ENCODE data around the gene TNFRSF11A.

The TNFRSF11A gene

GRCh38 chr18:62325806-62326645, 916 bp downstream of the TNFRSF11A start:
- no peak for DNase-seq

DNA sequence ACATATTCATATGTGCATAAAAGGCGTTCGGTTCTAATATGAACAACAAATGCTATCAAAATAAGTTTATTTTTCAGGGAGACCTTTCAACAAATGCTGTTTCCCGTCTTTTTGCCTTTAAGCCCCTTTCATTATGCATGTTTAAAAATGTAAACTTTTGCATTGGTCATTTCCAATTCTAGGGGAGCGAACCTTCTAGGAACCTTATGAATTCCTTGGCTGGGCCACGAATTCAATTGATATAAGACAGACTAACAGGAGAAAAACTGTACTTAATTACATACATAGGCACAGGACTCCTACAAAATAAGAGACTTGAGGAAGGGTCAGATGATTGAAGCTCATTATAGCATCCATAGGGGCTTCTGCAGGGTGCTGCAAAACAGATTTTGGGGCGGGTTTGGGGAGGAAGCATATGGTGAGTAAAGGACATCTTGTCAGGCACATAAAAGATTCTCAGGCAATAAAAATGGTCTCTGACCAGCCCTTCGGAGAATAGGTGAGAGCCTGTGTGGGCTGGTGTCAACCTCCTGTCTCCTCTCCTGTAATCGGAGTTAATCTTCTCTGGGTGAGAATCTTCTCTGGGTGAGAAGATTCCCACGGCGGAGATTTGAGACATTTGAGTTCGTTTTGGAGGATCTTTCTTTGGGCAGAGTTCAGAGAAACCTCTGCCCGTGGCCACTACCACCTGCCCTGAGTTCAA, 1.7 kb downstream of the TNFRSF11A start:
- DNase-seq = no peak

GRCh38 chr18:62327977-62328376, 2.9 kb downstream of the TNFRSF11A start:
- DNase-seq = no peak

- no peak for DNase-seq
These were observed 3.7 kb downstream of the TNFRSF11A start for GRCh38 chr18:62328586-62329525.

DNA sequence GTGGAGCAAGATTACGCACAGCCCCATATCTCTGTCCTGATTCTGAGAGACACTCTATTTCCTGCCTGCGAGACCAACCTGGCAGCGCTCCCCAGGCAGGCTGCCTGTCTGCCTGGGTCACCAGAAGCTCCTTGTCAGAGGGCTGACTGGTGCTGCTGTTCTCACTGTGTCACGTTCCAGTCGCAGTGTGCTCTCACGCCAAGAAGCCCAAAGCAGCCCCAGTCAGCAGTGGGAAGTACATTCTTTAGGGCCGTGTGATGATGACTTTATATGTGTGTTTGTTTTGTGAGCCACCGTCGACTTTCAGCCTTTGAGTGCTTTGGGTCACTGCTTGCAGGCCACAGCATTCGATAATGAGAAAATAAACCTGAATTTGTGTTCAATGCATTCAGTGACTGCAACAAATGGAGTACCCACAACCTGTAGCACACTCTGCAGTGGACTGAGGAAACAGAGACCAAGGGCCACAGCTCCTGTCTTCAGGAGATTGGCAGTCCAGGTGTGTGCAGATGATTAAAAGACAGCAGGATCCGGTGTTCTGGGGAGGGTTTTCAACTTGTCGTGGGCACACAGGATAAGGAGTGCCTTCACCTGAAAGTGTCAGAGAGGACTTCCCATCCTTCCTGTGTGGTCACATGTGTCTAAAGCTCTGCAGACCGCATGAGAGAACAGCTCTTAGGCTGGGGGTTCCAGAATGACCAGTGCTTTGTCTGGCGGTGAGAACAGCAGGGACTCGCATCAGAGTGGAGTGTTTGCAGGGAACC, 4.8 kb downstream of the TNFRSF11A start:
- no peak for DNase-seq

DNA sequence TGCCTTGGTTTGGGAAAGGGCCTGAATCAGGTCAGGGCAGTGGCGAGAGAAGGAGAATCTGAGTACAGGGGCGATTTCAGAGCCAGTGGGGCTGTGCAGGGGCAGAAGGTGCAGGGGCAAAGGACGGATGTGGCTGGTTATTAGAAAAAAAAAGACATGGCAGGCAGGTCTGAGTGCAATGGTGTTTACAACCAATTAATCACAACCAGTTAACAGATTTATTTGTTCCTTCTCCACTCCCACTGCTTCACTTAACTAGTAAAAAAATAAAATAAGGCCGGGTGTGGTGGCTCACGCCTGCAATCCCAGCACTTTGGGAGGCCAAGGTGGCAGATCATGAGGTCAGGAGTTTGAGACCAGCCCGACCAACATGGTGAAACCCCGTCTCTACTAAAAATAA, 5.5 kb downstream of the TNFRSF11A start:
- no peak for DNase-seq

DNA sequence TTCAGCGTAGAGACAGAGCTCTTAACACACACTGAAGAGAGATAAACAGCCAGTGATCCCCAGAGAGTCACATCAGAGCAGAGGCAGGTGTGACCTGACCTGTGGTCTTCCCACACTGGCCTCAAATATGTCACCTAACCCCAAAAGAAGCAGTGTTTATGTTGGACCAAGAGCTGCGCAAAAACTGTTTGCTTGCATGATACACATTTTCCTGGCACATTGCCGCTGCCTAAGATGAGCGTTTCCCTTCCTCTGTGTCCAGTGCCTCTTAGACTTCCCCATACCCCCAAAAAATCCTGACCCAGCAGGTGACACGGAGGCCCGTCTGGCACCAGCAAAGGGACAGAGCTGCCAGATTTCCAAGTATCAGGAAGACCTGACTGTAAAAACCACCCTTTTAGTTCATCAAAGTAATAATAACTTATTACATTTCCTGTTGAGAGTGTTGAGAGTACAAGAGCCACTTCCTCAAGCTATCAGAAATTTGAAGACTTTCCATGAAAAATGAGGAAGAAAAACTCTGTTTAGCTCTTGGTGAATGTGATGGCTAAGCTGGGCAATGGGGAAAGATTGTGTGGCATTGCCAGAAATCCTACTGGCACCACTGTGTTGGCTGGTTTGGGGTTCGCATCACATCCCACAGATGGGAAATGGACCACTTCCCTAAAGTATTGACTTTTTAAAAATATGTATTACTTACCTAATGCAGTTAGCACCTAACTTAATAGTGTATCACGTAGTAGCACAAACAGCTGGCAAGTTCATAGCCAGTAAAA, 6.7 kb downstream of the TNFRSF11A start:
- no peak for DNase-seq

- no peak for DNase-seq
These were observed 7.3 kb downstream of the TNFRSF11A start for GRCh38 chr18:62332431-62332830.

DNA sequence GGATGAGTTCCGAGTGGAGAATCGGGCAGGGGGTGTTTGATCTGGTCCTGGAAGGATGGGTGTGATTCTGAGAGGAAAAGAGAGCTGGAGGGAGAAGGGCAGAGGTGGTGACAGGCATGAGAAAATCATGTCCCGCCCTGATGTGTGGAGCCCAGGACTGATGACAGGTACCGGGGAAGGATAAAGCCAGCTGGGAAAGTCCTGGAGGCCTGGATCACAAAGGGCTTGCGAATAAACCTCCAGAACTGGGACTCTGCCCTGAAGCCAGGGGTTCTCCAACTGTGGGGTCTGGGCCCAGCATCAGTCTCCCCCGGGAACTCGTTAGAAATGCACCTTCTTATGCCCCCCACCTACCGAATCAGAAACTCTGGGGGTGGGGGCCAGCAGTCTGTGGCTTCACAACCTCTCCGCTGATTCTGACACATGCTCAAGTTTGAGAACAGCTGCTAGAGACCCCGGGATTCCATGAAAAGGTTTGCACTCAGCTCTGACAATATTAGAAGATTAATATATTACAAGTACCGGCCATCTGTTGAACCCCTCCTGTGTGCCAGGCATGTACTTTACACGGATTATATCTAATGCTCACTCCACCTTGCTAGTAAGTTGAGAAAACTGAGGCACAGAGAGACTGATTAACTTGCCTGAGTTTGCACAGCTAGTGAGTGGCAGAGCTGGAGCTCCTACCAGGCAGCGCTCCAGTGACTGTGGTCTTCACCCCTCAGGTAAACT, 8.0 kb downstream of the TNFRSF11A start:
- DNase-seq = no peak

DNA sequence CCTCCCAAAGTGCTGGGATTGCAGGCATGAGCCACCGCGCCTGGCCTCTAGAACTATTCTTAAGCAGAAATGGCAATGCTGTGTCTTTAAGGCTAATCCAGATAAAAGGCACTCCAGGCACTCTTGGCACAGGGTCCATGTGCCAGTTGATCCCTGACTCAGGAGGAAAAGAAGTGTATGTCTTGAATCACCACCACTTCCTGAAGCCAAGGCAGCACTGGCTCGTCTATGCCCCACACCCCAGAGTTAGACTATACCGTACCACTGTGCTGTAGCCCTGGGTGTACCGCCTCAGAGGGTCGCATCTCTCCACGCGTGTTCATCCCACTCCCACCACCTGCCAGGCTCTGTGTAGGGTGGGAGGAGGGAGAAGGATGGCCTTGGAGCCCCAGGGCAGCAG, 9.0 kb downstream of the TNFRSF11A start:
- no peak for DNase-seq

DNA sequence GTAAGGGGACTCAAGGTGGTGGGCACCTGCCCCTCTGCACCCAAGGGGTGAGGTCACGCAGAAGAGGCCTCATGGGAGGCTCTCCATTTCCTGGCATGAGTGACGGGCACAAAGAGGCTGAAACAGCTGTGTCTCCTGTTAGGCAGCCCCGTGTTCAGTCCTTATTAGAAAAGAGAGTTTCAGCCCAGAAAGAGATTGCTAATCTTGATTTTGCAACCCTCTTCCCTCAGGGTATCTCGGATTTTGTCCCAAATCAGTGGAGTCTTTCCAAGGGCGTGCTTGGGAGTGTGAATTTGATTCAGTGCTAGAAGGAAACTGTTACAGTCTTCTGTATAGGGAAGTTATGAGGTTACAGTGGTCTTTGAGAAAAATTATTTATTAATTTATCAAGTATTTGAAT, 10.4 kb downstream of the TNFRSF11A start:
- DNase-seq = no peak

DNA sequence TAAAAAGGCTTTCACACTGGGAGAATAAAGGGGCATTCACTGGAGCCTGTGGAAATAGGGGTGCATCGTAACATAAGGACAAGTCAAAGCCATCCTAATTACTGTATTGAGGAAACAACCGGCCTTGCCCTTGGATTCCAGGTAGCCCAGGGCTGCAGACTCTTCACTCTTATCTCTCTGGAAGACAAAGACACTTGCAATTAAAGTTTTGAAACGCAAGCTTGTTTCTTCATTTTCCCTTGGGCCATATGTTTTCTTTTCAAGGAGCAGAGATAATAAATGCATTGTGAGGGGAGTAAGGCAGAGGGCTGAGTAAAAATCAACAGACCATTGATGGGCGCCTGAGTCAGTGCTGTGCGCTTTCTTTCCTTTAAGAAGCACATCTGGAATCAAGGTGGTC, 11.5 kb downstream of the TNFRSF11A start:
- no peak for DNase-seq

DNA sequence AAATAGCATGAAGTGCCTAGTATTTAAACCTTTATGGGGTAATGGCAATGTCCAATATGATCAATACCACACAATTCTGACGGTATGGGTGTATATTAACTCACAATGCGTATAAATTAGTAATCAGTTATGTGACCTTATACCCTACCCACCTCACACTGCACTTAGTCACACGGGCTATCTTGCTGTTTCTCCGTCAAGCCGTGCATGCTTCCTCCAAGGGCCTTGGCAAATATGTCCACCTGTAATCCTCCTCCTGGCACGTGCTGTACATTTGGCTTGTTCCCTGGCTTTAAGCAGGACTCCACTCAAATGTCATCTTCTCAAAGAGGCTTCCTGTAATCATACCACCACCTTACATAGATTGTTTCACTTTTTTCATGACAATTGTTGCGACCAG, 12.2 kb downstream of the TNFRSF11A start:
- no peak for DNase-seq

DNA sequence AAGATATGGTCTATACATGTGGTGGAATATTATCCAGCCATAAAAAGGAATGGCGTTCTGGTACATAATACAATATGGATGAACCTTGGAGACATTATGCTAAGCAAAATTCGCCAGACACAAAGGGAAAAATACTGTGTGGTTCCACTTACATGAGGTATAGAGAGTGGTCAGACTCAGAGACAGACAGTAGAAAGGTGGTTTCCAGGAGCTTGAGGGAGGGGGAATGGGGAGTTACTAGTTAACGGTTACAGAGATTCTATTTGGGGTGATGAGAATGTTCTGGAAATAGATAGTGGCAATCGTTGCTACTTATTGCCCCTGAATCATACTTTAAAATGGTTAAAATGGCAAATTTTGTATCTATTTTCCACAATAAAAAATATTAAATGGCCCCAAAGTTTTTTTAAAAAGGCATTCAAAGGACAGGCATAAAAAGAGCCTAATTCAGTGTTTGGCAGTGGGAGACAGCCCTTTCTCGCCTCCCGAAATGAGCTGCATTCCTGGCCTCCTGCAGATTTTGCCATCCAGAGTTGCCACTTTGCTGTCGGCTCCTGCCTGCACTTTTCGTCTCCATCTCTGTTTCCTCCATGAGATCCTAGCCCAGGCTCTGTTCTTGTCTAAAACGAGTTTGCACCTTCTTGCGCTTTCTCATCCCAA, 13.5 kb downstream of the TNFRSF11A start:
- no peak for DNase-seq

DNA sequence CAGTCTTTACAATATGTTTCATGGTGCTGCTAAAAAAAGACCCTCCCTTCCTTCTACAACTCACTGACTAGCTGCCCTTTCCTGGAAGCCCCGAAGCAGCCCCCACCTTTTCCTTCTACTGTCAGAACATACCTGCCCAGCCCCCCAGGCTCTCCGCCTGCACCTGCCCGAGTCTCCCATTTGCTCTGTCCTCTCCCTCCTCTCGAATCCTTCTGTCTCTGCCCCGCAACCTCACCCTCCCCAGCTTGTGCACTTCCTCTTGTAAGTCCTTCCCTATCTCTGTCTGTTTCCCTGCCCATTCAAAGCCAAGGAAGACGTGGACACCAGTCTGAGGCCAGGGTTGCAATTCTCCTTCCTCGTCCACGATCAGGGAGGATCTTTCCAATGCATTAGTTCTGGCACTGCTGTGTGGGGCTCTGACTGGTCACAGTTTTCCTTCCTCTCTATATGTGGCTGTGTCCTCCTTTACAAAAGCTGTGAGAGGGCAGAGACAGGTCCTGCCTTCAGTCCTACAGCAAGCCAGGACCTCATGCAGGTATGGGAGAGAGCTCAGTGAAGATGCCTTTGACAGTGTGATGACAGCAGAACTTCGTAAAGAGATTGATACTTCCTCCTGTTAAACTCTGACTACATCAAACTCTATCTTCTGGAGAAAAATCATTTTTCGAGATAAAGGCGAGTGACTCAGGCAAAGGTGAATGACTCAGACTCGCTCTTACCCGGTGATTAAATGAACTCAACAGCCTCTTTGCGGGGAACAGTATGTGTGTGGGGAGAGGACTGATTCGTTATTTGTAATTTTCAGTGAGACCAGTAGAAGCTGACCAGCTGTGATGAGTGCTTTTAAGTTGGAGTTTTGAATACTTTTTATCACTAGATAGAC, 14.2 kb downstream of the TNFRSF11A start:
- no peak for DNase-seq

DNA sequence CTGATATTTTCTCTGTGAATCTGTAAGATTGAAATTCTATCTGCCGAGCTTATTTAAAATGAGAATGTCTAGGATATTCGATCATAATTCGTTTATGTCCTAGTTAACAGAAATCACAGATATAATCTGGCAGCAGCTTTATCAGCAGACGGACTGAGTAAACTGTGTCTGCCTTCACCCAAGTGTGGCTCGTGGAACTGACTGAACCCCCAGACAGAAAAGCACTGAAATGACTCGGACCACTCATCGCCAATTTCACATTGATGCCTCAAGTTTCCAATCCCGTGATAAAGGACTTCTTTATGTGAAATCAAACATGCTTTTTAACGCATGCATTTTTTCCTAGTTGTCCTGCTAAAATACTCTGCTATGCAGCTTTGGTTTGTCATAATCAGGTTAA, 15.9 kb downstream of the TNFRSF11A start:
- DNase-seq = no peak

- no peak for DNase-seq
These were observed 16.4 kb downstream of the TNFRSF11A start for GRCh38 chr18:62341473-62341872.

DNA sequence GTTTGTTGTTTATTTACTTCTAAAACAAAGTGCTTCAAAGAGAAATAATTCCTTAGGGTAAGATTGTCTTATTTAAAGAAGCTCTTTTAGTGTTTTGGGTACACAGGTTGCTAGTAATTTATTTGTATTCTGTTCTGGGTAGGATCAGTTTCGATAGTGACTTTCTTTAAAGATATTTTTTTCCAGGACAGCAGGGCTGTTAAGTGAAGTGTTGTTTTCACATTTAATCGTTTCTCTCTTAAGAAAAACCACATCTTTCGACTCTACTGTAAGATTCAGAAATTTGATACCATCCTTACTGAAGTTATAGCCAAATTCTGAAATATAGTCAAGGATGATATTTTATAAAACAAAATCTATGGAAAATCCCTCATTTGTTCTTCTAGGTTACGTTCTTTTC, 17.8 kb downstream of the TNFRSF11A start:
- no peak for DNase-seq

- no peak for DNase-seq
These were observed 18.2 kb downstream of the TNFRSF11A start for GRCh38 chr18:62343316-62343715.
